ENCODE results near the gene ENO3. TPM values are rescaled to one million over a fixed set of nuclear protein-coding genes. Genes with fewer than 3 reads are reported as not detected.

ENO3 gene
- total RNA-seq, 1 experiment from 2014 or later = 23.4 TPM

DNA sequence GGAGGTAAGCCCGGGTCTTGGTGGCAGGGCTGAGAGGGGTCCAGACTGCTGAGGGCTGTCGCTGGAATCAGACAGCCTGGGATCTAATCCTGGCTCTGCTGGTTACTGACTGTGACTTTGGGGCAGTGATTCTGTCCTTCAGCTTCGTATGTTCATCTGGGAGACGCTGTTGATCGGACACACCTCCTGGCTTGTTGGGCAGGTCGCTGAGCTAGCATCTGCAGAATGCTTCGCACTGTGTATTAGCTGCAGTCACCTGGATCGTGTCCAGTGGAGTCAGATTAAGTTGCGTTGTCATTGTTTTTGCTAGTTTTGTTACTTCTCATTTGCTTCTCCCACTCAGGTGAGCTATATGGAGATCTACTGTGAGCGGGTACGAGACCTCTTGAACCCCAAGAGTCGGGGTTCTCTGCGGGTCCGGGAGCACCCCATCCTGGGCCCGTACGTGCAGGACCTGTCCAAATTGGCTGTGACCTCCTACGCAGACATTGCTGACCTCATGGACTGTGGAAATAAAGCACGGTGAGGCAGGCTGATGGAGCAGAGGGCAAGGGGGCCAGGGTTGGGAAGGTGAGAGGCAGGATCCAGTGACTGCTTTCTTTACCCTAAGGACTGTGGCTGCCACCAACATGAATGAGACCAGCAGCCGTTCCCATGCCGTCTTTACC, 51.3 kb downstream of the ENO3 start:
- TF ChIP-seq TCF7L2 (IDR thresholded peaks at IDR 0.05; ENCODE audit: low read depth, low read length) (no peak), POLR2AphosphoS5 (IDR thresholded peaks at IDR 0.05; ENCODE audit: low read depth, low read length) (no peak), SIN3A (IDR thresholded peaks at IDR 0.05; ENCODE audit: borderline replicate concordance, insufficient read depth, low read depth, low read length) (no peak)
- TF ChIP-seq, protein P1, sequence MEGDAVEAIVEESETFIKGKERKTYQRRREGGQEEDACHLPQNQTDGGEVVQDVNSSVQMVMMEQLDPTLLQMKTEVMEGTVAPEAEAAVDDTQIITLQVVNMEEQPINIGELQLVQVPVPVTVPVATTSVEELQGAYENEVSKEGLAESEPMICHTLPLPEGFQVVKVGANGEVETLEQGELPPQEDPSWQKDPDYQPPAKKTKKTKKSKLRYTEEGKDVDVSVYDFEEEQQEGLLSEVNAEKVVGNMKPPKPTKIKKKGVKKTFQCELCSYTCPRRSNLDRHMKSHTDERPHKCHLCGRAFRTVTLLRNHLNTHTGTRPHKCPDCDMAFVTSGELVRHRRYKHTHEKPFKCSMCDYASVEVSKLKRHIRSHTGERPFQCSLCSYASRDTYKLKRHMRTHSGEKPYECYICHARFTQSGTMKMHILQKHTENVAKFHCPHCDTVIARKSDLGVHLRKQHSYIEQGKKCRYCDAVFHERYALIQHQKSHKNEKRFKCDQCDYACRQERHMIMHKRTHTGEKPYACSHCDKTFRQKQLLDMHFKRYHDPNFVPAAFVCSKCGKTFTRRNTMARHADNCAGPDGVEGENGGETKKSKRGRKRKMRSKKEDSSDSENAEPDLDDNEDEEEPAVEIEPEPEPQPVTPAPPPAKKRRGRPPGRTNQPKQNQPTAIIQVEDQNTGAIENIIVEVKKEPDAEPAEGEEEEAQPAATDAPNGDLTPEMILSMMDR (IDR thresholded peaks at IDR 0.05) = no peak
- TF ChIP-seq, protein P2, sequence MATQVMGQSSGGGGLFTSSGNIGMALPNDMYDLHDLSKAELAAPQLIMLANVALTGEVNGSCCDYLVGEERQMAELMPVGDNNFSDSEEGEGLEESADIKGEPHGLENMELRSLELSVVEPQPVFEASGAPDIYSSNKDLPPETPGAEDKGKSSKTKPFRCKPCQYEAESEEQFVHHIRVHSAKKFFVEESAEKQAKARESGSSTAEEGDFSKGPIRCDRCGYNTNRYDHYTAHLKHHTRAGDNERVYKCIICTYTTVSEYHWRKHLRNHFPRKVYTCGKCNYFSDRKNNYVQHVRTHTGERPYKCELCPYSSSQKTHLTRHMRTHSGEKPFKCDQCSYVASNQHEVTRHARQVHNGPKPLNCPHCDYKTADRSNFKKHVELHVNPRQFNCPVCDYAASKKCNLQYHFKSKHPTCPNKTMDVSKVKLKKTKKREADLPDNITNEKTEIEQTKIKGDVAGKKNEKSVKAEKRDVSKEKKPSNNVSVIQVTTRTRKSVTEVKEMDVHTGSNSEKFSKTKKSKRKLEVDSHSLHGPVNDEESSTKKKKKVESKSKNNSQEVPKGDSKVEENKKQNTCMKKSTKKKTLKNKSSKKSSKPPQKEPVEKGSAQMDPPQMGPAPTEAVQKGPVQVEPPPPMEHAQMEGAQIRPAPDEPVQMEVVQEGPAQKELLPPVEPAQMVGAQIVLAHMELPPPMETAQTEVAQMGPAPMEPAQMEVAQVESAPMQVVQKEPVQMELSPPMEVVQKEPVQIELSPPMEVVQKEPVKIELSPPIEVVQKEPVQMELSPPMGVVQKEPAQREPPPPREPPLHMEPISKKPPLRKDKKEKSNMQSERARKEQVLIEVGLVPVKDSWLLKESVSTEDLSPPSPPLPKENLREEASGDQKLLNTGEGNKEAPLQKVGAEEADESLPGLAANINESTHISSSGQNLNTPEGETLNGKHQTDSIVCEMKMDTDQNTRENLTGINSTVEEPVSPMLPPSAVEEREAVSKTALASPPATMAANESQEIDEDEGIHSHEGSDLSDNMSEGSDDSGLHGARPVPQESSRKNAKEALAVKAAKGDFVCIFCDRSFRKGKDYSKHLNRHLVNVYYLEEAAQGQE (IDR thresholded peaks at IDR 0.05; ENCODE audit: insufficient read depth in 1 of 2, low read depth in 2 of 2, low read length in 1 of 2) = no peak
- ATAC-seq (no peak), DNase-seq (ENCODE audit: low read depth, low spot score) (no peak)
- CTCF ChIA-PET = no interaction called here
- peaks cover 8% of the 10 kb centered on the region for H3K36me3 ChIP-seq (ENCODE audit: control insufficient read depth, insufficient read depth, low read length)
- no TSS peak for BruUV-seq (replicated peaks)
- no peaks in the 10 kb centered on the region for H3K27me3 ChIP-seq (ENCODE audit: control insufficient read depth, insufficient read depth, low read length)
- in situ Hi-C loops (cut with HindIII; ENCODE audit: low pct_unique_long_range_greater_than_20kb, low sequenced_read_pairs) = no loop called here
- POLR2A ChIA-PET = interaction anchor here (0.6 kb wide), 1 partner anchor 17 kb away, joined by 3 read pairs; no protein-coding TSS in a partner anchor
- no peak overlapping the region for H3K4me3 ChIP-seq (ENCODE audit: low read depth in 2 of 2, low read length in 2 of 2)
- intact Hi-C loops (cut with micrococcal nuclease; ENCODE audit: unreplicated experiment) = no loop called here
- H3K4me1 ChIP-seq (ENCODE audit: control insufficient read depth, insufficient read depth, low read length) = no peaks in the 10 kb centered on the region
- H3K27ac ChIP-seq (ENCODE audit: low read length) = no peak overlapping the region
- no peaks in the 10 kb centered on the region for H3K9me3 ChIP-seq (ENCODE audit: control insufficient read depth, insufficient read depth, low read depth, low read length)

DNA sequence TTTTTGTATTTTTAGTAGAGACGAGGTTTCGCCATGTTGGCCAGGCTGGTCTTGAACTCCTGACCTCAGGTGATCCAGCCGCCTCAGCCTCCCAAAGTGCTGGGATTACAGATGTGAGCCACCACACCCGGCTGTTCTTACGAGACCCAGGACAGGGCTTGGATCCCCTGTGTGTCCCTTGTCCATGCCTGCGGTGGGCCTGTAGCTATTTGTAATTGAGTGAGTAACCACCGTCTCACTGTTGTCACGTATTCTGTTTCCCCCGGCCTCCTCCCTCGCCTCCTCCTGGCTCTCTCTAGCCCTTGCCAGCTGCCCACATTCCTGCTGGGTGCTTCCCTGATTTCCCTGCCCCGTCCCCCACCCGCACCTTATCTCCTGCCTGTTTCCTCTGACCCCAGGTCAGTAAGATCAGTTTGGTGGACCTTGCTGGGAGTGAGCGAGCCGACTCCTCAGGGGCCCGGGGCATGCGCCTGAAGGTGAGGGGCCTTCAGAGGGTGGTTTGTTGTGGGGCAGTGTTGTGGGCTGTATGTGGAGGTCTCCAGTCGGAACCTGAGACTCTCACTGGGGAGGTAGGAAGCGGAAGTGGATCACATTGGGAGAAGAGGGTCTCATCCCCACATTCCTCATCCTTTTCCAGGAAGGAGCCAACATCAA, 52.4 kb downstream of the ENO3 start:
- Histone ChIP-seq H3K27ac (ENCODE audit: low read length) (no peak overlapping the region), H3K4me3 (ENCODE audit: low read depth in 2 of 2, low read length in 2 of 2) (no peak overlapping the region), H3K27me3 (ENCODE audit: control insufficient read depth, insufficient read depth, low read length) (no peaks in the 10 kb centered on the region), H3K36me3 (ENCODE audit: control insufficient read depth, insufficient read depth, low read length) (peaks cover 10% of the 10 kb centered on the region), H3K9me3 (ENCODE audit: control insufficient read depth, insufficient read depth, low read depth, low read length) (no peaks in the 10 kb centered on the region), H3K4me1 (ENCODE audit: control insufficient read depth, insufficient read depth, low read length) (no peaks in the 10 kb centered on the region)
- TF ChIP-seq, protein P2 (IDR thresholded peaks at IDR 0.05; ENCODE audit: insufficient read depth in 1 of 2, low read depth in 2 of 2, low read length in 1 of 2) = no peak
- no peak for TF ChIP-seq POLR2AphosphoS5 (IDR thresholded peaks at IDR 0.05; ENCODE audit: low read depth, low read length)
- no peak for TF ChIP-seq SIN3A (IDR thresholded peaks at IDR 0.05; ENCODE audit: borderline replicate concordance, insufficient read depth, low read depth, low read length)
- TF ChIP-seq, protein P1 (IDR thresholded peaks at IDR 0.05) = no peak
- TF ChIP-seq TCF7L2 (IDR thresholded peaks at IDR 0.05; ENCODE audit: low read depth, low read length) = no peak
- BruUV-seq (replicated peaks) = no TSS peak
- POLR2A ChIA-PET = no interaction called here
- ATAC-seq (no peak), DNase-seq (ENCODE audit: low read depth, low spot score) (no peak)
- in situ Hi-C loops (cut with HindIII; ENCODE audit: low pct_unique_long_range_greater_than_20kb, low sequenced_read_pairs) = no loop called here
- CTCF ChIA-PET = no interaction called here
- intact Hi-C loops (cut with micrococcal nuclease; ENCODE audit: unreplicated experiment) = no loop called here

All from Panc1 (cell line).